ENCODE data around the gene TSTD2. TPM values are rescaled to one million over a fixed set of nuclear protein-coding genes. Genes with fewer than 3 reads are reported as not detected.

TSTD2 gene
- total RNA-seq, 1 experiment from 2014 or later: 16.8 TPM

DNA sequence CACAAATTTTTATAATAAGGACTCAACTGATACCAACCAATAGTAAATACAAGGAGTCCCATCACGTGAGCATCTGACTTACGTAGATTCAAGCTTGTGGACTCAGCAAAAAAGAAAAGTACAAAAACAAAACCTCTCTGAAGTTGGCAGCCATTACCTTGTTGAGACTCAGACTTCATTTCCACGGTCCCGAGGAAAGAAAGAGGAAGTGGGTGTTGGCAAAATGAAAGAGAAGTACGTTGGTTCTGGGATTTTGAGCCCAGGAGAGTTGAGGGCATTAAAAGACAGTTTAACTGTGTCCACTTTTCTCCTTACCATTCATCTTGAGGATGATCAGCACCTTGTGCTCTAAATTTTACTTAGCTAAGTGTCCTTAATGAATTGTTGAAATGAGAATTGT, 27.2 kb upstream of the TSTD2 start:
- H3K27ac Mint-ChIP-seq: no peak overlapping the region
- H3K4me1 Mint-ChIP-seq: no peaks in the 10 kb centered on the region
- ChIA-PET POLR2A (no interaction called here), CTCF (interaction anchor here (0.5 kb wide), 1 partner anchor 239 kb away, joined by 3 read pairs; no protein-coding TSS in a partner anchor)
- ATAC-seq (no peak), DNase-seq (ENCODE audit: low spot score) (no peak)
- TF ChIP-seq IRF2 (CRISPR knock-in tag; IDR thresholded peaks at IDR 0.05; ENCODE audit: borderline replicate concordance, low read depth) (no peak), FOXK1 (CRISPR knock-in tag; IDR thresholded peaks at IDR 0.05) (no peak), ELF4 (CRISPR knock-in tag; IDR thresholded peaks at IDR 0.05; ENCODE audit: low read depth) (no peak), CREM (CRISPR knock-in tag; IDR thresholded peaks at IDR 0.05) (no peak), TCF7 (CRISPR knock-in tag; IDR thresholded peaks at IDR 0.05; ENCODE audit: low read depth) (no peak), NFATC4 (CRISPR knock-in tag; IDR thresholded peaks at IDR 0.05) (no peak)
- TF ChIP-seq, protein P1, sequence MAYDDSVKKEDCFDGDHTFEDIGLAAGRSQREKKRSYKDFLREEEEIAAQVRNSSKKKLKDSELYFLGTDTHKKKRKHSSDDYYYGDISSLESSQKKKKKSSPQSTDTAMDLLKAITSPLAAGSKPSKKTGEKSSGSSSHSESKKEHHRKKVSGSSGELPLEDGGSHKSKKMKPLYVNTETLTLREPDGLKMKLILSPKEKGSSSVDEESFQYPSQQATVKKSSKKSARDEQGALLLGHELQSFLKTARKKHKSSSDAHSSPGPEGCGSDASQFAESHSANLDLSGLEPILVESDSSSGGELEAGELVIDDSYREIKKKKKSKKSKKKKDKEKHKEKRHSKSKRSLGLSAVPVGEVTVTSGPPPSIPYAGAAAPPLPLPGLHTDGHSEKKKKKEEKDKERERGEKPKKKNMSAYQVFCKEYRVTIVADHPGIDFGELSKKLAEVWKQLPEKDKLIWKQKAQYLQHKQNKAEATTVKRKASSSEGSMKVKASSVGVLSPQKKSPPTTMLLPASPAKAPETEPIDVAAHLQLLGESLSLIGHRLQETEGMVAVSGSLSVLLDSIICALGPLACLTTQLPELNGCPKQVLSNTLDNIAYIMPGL (CRISPR knock-in tag; IDR thresholded peaks at IDR 0.05): no peak
- TF ChIP-seq, protein P2, sequence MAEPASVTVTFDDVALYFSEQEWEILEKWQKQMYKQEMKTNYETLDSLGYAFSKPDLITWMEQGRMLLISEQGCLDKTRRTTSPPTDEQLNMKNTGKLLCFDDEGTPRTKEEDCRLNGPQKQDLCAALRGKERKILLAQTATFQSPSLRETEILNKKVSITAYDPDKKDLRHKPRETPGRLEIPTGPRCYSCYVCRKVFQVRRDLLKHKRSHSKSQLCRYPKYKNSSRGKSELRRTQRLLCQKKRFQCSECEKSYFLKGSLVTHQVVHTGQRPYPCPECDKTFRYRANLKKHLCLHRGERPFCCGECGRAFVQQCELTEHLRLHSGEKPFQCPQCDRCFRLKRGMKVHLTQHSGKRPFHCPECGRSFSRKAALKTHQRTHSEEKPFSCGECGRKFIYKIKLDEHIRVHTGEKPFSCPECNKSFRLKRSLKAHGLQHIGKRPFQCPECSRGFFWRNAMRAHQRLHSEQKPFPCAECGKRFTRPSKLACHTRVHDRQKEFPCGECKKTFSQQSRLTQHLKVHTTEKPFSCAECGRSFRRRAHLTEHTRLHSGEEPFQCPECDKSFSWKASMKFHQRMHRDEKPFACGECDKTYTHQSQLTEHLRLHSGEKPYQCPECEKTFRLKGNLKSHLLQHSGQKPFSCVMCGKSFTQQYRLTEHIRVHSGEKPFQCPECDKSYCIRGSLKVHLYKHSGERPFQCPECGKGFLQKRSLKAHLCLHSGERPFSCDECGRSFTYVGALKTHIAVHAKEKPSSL (CRISPR knock-in tag; conservative IDR thresholded peaks at IDR 0.05): no peak
- TF ChIP-seq, protein P3, sequence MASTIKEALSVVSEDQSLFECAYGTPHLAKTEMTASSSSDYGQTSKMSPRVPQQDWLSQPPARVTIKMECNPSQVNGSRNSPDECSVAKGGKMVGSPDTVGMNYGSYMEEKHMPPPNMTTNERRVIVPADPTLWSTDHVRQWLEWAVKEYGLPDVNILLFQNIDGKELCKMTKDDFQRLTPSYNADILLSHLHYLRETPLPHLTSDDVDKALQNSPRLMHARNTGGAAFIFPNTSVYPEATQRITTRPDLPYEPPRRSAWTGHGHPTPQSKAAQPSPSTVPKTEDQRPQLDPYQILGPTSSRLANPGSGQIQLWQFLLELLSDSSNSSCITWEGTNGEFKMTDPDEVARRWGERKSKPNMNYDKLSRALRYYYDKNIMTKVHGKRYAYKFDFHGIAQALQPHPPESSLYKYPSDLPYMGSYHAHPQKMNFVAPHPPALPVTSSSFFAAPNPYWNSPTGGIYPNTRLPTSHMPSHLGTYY (CRISPR knock-in tag; IDR thresholded peaks at IDR 0.05): no peak
- TF ChIP-seq, protein P4, sequence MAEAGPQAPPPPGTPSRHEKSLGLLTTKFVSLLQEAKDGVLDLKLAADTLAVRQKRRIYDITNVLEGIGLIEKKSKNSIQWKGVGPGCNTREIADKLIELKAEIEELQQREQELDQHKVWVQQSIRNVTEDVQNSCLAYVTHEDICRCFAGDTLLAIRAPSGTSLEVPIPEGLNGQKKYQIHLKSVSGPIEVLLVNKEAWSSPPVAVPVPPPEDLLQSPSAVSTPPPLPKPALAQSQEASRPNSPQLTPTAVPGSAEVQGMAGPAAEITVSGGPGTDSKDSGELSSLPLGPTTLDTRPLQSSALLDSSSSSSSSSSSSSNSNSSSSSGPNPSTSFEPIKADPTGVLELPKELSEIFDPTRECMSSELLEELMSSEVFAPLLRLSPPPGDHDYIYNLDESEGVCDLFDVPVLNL (CRISPR knock-in tag; IDR thresholded peaks at IDR 0.05; ENCODE audit: borderline replicate concordance, low read depth): no peak
- TF ChIP-seq, protein P5, sequence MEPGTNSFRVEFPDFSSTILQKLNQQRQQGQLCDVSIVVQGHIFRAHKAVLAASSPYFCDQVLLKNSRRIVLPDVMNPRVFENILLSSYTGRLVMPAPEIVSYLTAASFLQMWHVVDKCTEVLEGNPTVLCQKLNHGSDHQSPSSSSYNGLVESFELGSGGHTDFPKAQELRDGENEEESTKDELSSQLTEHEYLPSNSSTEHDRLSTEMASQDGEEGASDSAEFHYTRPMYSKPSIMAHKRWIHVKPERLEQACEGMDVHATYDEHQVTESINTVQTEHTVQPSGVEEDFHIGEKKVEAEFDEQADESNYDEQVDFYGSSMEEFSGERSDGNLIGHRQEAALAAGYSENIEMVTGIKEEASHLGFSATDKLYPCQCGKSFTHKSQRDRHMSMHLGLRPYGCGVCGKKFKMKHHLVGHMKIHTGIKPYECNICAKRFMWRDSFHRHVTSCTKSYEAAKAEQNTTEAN (CRISPR knock-in tag; IDR thresholded peaks at IDR 0.05): no peak
- H3K27me3 Mint-ChIP-seq (ENCODE audit: low read depth): no peaks in the 10 kb centered on the region
- no peak overlapping the region for H3K4me3 Mint-ChIP-seq
- H3K36me3 Mint-ChIP-seq: peaks cover 81% of the 10 kb centered on the region
- no peaks in the 10 kb centered on the region for H3K9me3 Mint-ChIP-seq

DNA sequence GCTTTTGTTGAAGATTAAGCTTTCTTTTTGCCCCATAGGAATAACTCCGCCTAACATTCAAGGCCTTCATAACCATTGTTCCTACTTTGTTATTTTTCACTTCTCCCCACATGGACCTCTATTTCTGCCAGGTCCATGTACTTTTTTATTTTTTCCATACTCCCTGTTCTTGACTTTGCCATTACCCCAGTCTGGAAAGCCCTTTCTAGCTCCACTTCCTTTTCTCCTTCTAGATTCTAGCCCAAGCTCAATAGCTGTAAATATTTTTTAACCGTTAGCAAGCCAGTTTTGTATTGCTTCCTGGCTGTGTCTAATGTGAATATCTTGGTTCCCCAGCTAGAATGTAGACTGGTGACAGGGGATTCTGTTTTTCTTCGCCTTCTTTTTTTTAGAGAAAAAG, 26.6 kb upstream of the TSTD2 start:
- DNase-seq (ENCODE audit: low spot score) (no peak), ATAC-seq (no peak)
- no peaks in the 10 kb centered on the region for H3K27me3 Mint-ChIP-seq (ENCODE audit: low read depth)
- H3K4me3 Mint-ChIP-seq: no peak overlapping the region
- H3K36me3 Mint-ChIP-seq: peaks cover 81% of the 10 kb centered on the region
- no peaks in the 10 kb centered on the region for H3K9me3 Mint-ChIP-seq
- ChIA-PET POLR2A (no interaction called here), CTCF (interaction anchor here (0.6 kb wide), 1 partner anchor 61 kb away, joined by 3 read pairs; no protein-coding TSS in a partner anchor)
- TF ChIP-seq, protein P6, sequence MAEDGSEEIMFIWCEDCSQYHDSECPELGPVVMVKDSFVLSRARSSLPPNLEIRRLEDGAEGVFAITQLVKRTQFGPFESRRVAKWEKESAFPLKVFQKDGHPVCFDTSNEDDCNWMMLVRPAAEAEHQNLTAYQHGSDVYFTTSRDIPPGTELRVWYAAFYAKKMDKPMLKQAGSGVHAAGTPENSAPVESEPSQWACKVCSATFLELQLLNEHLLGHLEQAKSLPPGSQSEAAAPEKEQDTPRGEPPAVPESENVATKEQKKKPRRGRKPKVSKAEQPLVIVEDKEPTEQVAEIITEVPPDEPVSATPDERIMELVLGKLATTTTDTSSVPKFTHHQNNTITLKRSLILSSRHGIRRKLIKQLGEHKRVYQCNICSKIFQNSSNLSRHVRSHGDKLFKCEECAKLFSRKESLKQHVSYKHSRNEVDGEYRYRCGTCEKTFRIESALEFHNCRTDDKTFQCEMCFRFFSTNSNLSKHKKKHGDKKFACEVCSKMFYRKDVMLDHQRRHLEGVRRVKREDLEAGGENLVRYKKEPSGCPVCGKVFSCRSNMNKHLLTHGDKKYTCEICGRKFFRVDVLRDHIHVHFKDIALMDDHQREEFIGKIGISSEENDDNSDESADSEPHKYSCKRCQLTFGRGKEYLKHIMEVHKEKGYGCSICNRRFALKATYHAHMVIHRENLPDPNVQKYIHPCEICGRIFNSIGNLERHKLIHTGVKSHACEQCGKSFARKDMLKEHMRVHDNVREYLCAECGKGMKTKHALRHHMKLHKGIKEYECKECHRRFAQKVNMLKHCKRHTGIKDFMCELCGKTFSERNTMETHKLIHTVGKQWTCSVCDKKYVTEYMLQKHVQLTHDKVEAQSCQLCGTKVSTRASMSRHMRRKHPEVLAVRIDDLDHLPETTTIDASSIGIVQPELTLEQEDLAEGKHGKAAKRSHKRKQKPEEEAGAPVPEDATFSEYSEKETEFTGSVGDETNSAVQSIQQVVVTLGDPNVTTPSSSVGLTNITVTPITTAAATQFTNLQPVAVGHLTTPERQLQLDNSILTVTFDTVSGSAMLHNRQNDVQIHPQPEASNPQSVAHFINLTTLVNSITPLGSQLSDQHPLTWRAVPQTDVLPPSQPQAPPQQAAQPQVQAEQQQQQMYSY (CRISPR knock-in tag; IDR thresholded peaks at IDR 0.05): no peak
- TF ChIP-seq FOXK1 (CRISPR knock-in tag; IDR thresholded peaks at IDR 0.05): no peak
- no peak for TF ChIP-seq OVOL2 (CRISPR knock-in tag; IDR thresholded peaks at IDR 0.05; ENCODE audit: borderline replicate concordance)
- no peak for TF ChIP-seq ETV6 (CRISPR knock-in tag; IDR thresholded peaks at IDR 0.05)
- TF ChIP-seq MXD4 (CRISPR knock-in tag; IDR thresholded peaks at IDR 0.05; ENCODE audit: borderline replicate concordance): no peak
- TF ChIP-seq TEAD1 (CRISPR knock-in tag; IDR thresholded peaks at IDR 0.05): no peak
- TF ChIP-seq, protein P7, sequence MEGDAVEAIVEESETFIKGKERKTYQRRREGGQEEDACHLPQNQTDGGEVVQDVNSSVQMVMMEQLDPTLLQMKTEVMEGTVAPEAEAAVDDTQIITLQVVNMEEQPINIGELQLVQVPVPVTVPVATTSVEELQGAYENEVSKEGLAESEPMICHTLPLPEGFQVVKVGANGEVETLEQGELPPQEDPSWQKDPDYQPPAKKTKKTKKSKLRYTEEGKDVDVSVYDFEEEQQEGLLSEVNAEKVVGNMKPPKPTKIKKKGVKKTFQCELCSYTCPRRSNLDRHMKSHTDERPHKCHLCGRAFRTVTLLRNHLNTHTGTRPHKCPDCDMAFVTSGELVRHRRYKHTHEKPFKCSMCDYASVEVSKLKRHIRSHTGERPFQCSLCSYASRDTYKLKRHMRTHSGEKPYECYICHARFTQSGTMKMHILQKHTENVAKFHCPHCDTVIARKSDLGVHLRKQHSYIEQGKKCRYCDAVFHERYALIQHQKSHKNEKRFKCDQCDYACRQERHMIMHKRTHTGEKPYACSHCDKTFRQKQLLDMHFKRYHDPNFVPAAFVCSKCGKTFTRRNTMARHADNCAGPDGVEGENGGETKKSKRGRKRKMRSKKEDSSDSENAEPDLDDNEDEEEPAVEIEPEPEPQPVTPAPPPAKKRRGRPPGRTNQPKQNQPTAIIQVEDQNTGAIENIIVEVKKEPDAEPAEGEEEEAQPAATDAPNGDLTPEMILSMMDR (IDR thresholded peaks at IDR 0.05): no peak
- TF ChIP-seq, protein P8, sequence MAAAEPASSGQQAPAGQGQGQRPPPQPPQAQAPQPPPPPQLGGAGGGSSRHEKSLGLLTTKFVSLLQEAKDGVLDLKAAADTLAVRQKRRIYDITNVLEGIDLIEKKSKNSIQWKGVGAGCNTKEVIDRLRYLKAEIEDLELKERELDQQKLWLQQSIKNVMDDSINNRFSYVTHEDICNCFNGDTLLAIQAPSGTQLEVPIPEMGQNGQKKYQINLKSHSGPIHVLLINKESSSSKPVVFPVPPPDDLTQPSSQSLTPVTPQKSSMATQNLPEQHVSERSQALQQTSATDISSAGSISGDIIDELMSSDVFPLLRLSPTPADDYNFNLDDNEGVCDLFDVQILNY (CRISPR knock-in tag; IDR thresholded peaks at IDR 0.05): no peak
- no peak for TF ChIP-seq HMGA2 (CRISPR knock-in tag; IDR thresholded peaks at IDR 0.05)
- H3K27ac Mint-ChIP-seq: no peak overlapping the region
- no peaks in the 10 kb centered on the region for H3K4me1 Mint-ChIP-seq
